Osteoblast (primary cell): ENCODE data around the gene RBM26. TPM values are rescaled to one million over a fixed set of nuclear protein-coding genes. Genes with fewer than 3 reads are reported as not detected.

Source experiments
- DNase-seq: peaks from one replicate; pipeline ENCODE4 v3.0.0; 2011; ENCODE audit warnings: low spot score, mixed read lengths; ENCODE audit not compliant: insufficient read length; ENCODE audit errors: missing footprints
- H2AFZ ChIP-seq: 2 replicates; pipeline ENCODE4 v1.6.0; 2011; ENCODE audit warnings: mild to moderate bottlenecking, low read length
- H3K27ac ChIP-seq: 2 replicates; pipeline ENCODE4 v1.5.1; 2011; ENCODE audit warnings: mild to moderate bottlenecking, low read depth, low read length, moderate library complexity
- H3K27me3 ChIP-seq: 2 replicates; pipeline ENCODE4 v1.6.0; 2012; ENCODE audit warnings: mild to moderate bottlenecking, control low read depth, inconsistent platforms, low read length, moderate library complexity; ENCODE audit not compliant: insufficient read depth
- H3K36me3 ChIP-seq: 2 replicates; pipeline ENCODE4 v1.5.1; 2011; ENCODE audit warnings: mild to moderate bottlenecking, low read length, control low read depth, moderate library complexity; ENCODE audit not compliant: insufficient read depth
- H3K4me1 ChIP-seq: 2 replicates; pipeline ENCODE4 v1.5.1; 2011; ENCODE audit warnings: mild to moderate bottlenecking, low read length, control low read depth, moderate library complexity; ENCODE audit not compliant: insufficient read depth
- H3K4me2 ChIP-seq: 2 replicates; pipeline ENCODE4 v1.6.0; 2011; ENCODE audit warnings: mild to moderate bottlenecking, low read length; ENCODE audit not compliant: insufficient read depth
- H3K4me3 ChIP-seq: fragments of 200-600 bp; sonication (generic); 3 replicates; pipeline ENCODE4 v1.5.1; 2012; ENCODE audit warnings: mild to moderate bottlenecking, low read length, inconsistent platforms; ENCODE audit not compliant: insufficient read depth
- H3K79me2 ChIP-seq: 2 replicates; pipeline ENCODE4 v1.6.0; 2012; ENCODE audit warnings: mild to moderate bottlenecking, low read length, control low read depth, inconsistent platforms; ENCODE audit not compliant: insufficient read depth
- H3K9me3 ChIP-seq: 2 replicates; pipeline ENCODE4 v1.5.1; 2011; ENCODE audit warnings: low read depth, low read length, control low read depth
- H4K20me1 ChIP-seq: 2 replicates; pipeline ENCODE4 v1.6.0; 2012; ENCODE audit warnings: mild to moderate bottlenecking, low read length, control low read depth; ENCODE audit not compliant: insufficient read depth
- total RNA-seq: library from RNA; depleted of rRNA; stranded (reverse); fragments of >200 nt; gene quantifications from 2 replicates; pipeline ENCODE4 v1.2.3, GENCODE V29; 2012
- TF ChIP-seq, protein P1 (sequence below): IDR thresholded peaks from 2 replicates; pipeline ENCODE4 v1.5.1; 2011; ENCODE audit warnings: mild to moderate bottlenecking, low read depth, low read length, moderate library complexity; ENCODE audit errors: extremely low read depth

The RBM26 gene
- total RNA-seq, 1 donor, result 35.5 TPM

DNA sequence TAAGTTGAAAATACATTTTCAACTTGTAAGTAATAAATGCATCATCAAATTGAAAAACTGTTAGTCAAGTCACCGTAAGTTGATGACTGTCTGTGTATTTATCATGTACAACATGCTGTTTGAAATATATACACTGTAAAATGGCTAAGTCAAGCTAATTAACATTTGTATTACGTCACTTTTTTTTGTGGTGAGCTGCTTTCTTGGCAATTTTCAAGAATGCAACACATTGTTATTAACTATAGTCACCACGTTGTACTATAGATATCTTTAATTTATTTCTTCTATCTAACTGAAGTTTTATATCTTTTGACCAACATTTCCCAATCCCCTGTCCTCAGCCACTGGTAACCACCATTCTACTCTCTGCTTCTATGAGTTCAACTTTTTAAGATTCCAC lies 57.0 kb downstream of the RBM26 start:
- H3K4me2 ChIP-seq, result no peak overlapping the region
- no peaks in the 10 kb centered on the region for H3K9me3 ChIP-seq
- no peak overlapping the region for H2AFZ ChIP-seq
- H3K27me3 ChIP-seq, result no peaks in the 10 kb centered on the region
- TF ChIP-seq, protein P1, sequence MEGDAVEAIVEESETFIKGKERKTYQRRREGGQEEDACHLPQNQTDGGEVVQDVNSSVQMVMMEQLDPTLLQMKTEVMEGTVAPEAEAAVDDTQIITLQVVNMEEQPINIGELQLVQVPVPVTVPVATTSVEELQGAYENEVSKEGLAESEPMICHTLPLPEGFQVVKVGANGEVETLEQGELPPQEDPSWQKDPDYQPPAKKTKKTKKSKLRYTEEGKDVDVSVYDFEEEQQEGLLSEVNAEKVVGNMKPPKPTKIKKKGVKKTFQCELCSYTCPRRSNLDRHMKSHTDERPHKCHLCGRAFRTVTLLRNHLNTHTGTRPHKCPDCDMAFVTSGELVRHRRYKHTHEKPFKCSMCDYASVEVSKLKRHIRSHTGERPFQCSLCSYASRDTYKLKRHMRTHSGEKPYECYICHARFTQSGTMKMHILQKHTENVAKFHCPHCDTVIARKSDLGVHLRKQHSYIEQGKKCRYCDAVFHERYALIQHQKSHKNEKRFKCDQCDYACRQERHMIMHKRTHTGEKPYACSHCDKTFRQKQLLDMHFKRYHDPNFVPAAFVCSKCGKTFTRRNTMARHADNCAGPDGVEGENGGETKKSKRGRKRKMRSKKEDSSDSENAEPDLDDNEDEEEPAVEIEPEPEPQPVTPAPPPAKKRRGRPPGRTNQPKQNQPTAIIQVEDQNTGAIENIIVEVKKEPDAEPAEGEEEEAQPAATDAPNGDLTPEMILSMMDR, result no peak
- no peak overlapping the region for H3K4me3 ChIP-seq
- no peak overlapping the region for H3K27ac ChIP-seq
- H3K36me3 ChIP-seq, result peaks cover 8% of the 10 kb centered on the region
- peaks cover 3% of the 10 kb centered on the region for H3K4me1 ChIP-seq
- DNase-seq, result no peak
- no peaks in the 10 kb centered on the region for H4K20me1 ChIP-seq
- peaks cover 2% of the 10 kb centered on the region for H3K79me2 ChIP-seq

DNA sequence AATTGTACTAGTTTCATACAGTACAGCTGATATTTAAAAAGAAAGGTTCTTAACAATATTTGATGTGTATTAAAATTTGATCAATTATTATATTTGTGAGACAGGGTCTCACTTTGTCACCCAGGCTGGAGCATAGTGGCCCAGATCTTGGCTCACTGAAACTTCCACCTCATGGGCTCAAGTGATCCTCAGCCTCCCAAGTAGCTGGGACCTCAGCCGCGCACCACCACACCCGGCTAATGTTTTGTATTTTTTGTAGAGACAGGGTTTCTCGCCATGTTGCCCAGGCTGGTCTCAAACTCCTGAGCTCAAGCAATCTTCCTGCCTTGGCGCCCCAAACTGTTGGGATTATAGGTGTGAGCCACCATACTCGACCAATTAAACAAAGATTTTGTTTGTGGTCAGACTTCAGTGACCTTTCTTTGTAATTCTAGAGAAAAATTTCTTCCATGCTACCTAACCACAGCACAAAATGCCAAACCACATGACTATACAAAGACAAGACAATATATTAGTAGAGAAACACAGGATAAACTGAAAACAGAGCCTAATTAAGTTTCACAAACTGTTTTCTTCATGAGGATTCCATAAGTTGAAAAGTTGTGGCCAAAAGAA lies 59.6 kb downstream of the RBM26 start:
- H3K27me3 ChIP-seq, result no peaks in the 10 kb centered on the region
- H3K79me2 ChIP-seq, result peaks cover 2% of the 10 kb centered on the region
- no peaks in the 10 kb centered on the region for H3K4me1 ChIP-seq
- no peak overlapping the region for H3K4me3 ChIP-seq
- DNase-seq, result no peak
- TF ChIP-seq, protein P1, result no peak
- H3K36me3 ChIP-seq, result peaks cover 15% of the 10 kb centered on the region
- no peaks in the 10 kb centered on the region for H3K9me3 ChIP-seq
- no peak overlapping the region for H2AFZ ChIP-seq
- no peak overlapping the region for H3K27ac ChIP-seq
- H4K20me1 ChIP-seq, result no peaks in the 10 kb centered on the region
- no peak overlapping the region for H3K4me2 ChIP-seq

DNA sequence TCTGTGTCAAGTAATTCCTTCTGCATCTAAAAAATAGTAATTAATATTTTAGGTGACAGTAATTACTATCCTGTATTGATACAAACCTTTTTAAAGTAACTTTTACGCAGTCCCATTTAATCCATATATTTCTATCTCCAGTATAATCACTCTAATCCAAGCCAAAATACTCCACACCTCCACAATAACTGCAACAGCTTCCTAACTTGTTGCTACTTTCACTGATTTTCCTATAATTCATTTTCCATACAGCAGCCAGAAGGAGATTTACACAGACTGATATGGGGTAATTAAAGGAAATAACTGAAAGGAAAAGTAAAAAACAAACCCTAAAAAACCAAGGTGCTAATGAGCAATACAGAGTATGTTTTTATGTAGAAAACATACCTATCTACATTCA lies 64.9 kb downstream of the RBM26 start:
- no peak for DNase-seq
- Histone ChIP-seq H3K36me3 (peaks cover 40% of the 10 kb centered on the region), H3K4me3 (no peak overlapping the region), H3K4me2 (no peak overlapping the region), H3K27ac (no peak overlapping the region), H3K9me3 (no peaks in the 10 kb centered on the region), H3K79me2 (no peaks in the 10 kb centered on the region), H2AFZ (no peak overlapping the region), H3K4me1 (no peaks in the 10 kb centered on the region), H3K27me3 (no peaks in the 10 kb centered on the region), H4K20me1 (no peaks in the 10 kb centered on the region)
- TF ChIP-seq, protein P1, result no peak

DNA sequence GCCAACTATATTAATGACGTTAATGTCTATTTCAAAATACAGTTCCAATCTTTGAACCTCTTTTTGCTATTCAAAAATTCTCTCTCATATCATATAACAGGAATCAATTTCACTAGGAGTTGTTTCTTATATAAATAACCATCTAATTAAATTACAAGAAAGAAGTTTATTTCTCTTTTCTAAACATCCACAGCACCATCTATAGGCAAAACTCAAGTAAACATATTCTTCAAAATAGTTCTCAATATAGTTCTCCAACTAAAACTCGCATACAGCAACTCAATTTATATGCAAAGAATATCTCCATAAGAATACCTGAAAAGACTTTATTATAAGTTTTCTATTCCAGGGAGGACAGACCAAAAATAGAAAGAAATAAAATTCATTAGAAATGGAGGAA lies 65.6 kb downstream of the RBM26 start:
- H3K4me3 ChIP-seq, result no peak overlapping the region
- no peaks in the 10 kb centered on the region for H3K9me3 ChIP-seq
- TF ChIP-seq, protein P1, result no peak
- H2AFZ ChIP-seq, result no peak overlapping the region
- H3K27ac ChIP-seq, result no peak overlapping the region
- H3K36me3 ChIP-seq, result peaks cover 44% of the 10 kb centered on the region
- no peak for DNase-seq
- no peaks in the 10 kb centered on the region for H3K79me2 ChIP-seq
- no peak overlapping the region for H3K4me2 ChIP-seq
- no peaks in the 10 kb centered on the region for H4K20me1 ChIP-seq
- no peaks in the 10 kb centered on the region for H3K27me3 ChIP-seq
- no peaks in the 10 kb centered on the region for H3K4me1 ChIP-seq
